ENCODE measurements around the gene EDDM3A.
"Not testable (repeated sequence)": the region's sequence is repeated elsewhere in the genome, so short reads cannot be mapped to it uniquely, and the experiment has no call there.

The EDDM3A gene

GRCh38 chr14:20733684-20734429, 11.8 kb upstream of the EDDM3A start:
- no peak for DNase-seq

GRCh38 chr14:20734430-20734806, 11.3 kb upstream of the EDDM3A start:
- no peak for DNase-seq

GRCh38 chr14:20738292-20738691, 7.4 kb upstream of the EDDM3A start:
- DNase-seq: not testable (repeated sequence)

GRCh38 chr14:20742132-20742531, 3.6 kb upstream of the EDDM3A start:
- no peak for DNase-seq

- DNase-seq: no peak
Observed at GRCh38 chr14:20743556-20743955, 2.1 kb upstream of the EDDM3A start.

- DNase-seq: no peak
Observed at GRCh38 chr14:20746566-20746965, 879 bp downstream of the EDDM3A start.

- no peak for DNase-seq
Observed at GRCh38 chr14:20748439-20748838, 2.8 kb downstream of the EDDM3A start.

- no peak for DNase-seq
Observed at GRCh38 chr14:20750194-20750593, 4.5 kb downstream of the EDDM3A start.

- DNase-seq: no peak
Observed at GRCh38 chr14:20751963-20752562, 6.4 kb downstream of the EDDM3A start.

GRCh38 chr14:20754308-20754707, 8.6 kb downstream of the EDDM3A start:
- no peak for DNase-seq

- DNase-seq: no peak
Observed at GRCh38 chr14:20755037-20755436, 9.3 kb downstream of the EDDM3A start.

GRCh38 chr14:20757965-20758364, 12.3 kb downstream of the EDDM3A start:
- no peak for DNase-seq

- DNase-seq: not testable (repeated sequence)
Observed at GRCh38 chr14:20759465-20759864, 13.8 kb downstream of the EDDM3A start.

- no peak for DNase-seq
Observed at GRCh38 chr14:20760950-20761349, 15.3 kb downstream of the EDDM3A start.

- DNase-seq: no peak
Observed at GRCh38 chr14:20768593-20768892, 22.9 kb downstream of the EDDM3A start.

GRCh38 chr14:20769421-20769820, 23.7 kb downstream of the EDDM3A start:
- DNase-seq: no peak

- DNase-seq: no peak
Observed at GRCh38 chr14:20772650-20773049, 27.0 kb downstream of the EDDM3A start.

- DNase-seq: no peak
Observed at GRCh38 chr14:20774258-20774824, 28.7 kb downstream of the EDDM3A start.

- no peak for DNase-seq
Observed at GRCh38 chr14:20775043-20775442, 29.4 kb downstream of the EDDM3A start.

GRCh38 chr14:20775901-20776300, 30.2 kb downstream of the EDDM3A start:
- no peak for DNase-seq

GRCh38 chr14:20781803-20782202, 36.1 kb downstream of the EDDM3A start:
- no peak for DNase-seq

- DNase-seq: no peak
Observed at GRCh38 chr14:20782280-20782890, 36.7 kb downstream of the EDDM3A start.

- no peak for DNase-seq
Observed at GRCh38 chr14:20787025-20787424, 41.3 kb downstream of the EDDM3A start.

- DNase-seq: no peak
Observed at GRCh38 chr14:20789230-20789813, 43.6 kb downstream of the EDDM3A start.

All from fibroblast of skin of scalp (primary cell).